Left lung (tissue), 10 donors: ENCODE measurements around the gene PKIG. TPM values are rescaled to one million over a fixed set of nuclear protein-coding genes. Genes with fewer than 3 reads are reported as not detected.

ENCODE experiments used
- ATAC-seq: fragments of 200-7000 bp; cut with Tn5 transposase; one replicate; pipeline ENCODE4 v1.9.1; 2020; ENCODE audit warnings: moderate library complexity
- DNase-seq, 4 donors: peaks; one replicate each; pipeline ENCODE4 v3.0.0-alpha.2; 2013 to 2020
- H3K27ac ChIP-seq, 2 donors: fragments of 200-600 bp; sonication (generic) in 1 of 2; one replicate each; pipeline versions ENCODE4 v1.5.0 to v1.8.0; 2020 to 2021
- H3K27me3 ChIP-seq, 2 donors: fragments of 200-600 bp; sonication (generic) in 1 of 2; one replicate each; pipeline versions ENCODE4 v1.5.0 to v1.8.0; 2020 to 2021
- H3K36me3 ChIP-seq, 2 donors: fragments of 200-600 bp; sonication (generic) in 1 of 2; one replicate each; pipeline versions ENCODE4 v1.5.0 to v1.8.0; 2020 to 2021
- H3K4me1 ChIP-seq, 2 donors: fragments of 200-600 bp; one replicate each; pipeline ENCODE4 v1.8.0; 2021
- H3K4me3 ChIP-seq, 2 donors: fragments of 200-600 bp; sonication (generic) in 1 of 2; one replicate each; pipeline versions ENCODE4 v1.5.0 to v1.8.0; 2020 to 2021; ENCODE audit warnings: mild to moderate bottlenecking in 1 of 2
- H3K9me3 ChIP-seq, 2 donors: fragments of 200-600 bp; sonication (generic) in 1 of 2; one replicate each; pipeline versions ENCODE4 v1.5.0 to v1.8.0; 2020 to 2021
- CTCF ChIP-seq, 2 donors: fragments of 200-600 bp; sonication (generic) in 1 of 2; IDR thresholded peaks; one replicate each; pipeline versions ENCODE4 v1.5.0 to v1.8.0; 2021; ENCODE audit warnings: antibody characterized with exemption in 2 of 2
- intact Hi-C, 2 donors: fragments of 100-400 bp; cut with DNase I; formaldehyde crosslinking; loops; one replicate each; pipeline versions ENCODE4 v1.11.2 to v1.14.2; 2022
- polyA plus RNA-seq, 6 donors: library from polyadenylated mRNA; unstranded; fragments of 120-200 nt; gene quantifications; one replicate each; pipeline ENCODE4 v1.2.1, GENCODE V29; 2013; ENCODE audit not compliant: insufficient read length in 6 of 6
- total RNA-seq, 2 donors: library from RNA; stranded (reverse); fragmentation: NEBNext Ultra II Directional; extraction: Animal tissue kit (Norgen Biotek cat#: 25700); gene quantifications; one replicate each; pipeline ENCODE4 v1.2.1, GENCODE V29; 2021
- donor health status: DM: no; HTN: yes; CAD: no.
- donor health status: DM: no; HTN: no; CAD: no.

PKIG gene
- total and polyA plus RNA-seq, 8 donors: 40.1 to 67.7 (median 55.2) TPM

GRCh38 chr20:44592366-44592765, 10.0 kb downstream of the PKIG start:
- Histone ChIP-seq H3K9me3 (no peaks in the 10 kb centered on the region), H3K36me3 (peaks cover 0 to 8% of the 10 kb centered on the region in 2 donors), H3K4me1 (peaks cover 8 to 35% of the 10 kb centered on the region in 2 donors), H3K27ac (no peak overlapping the region), H3K4me3 (no peak overlapping the region), H3K27me3 (no peaks in the 10 kb centered on the region)
- DNase-seq (no peak), ATAC-seq (no peak)
- intact Hi-C loops: no loop called here
- TF ChIP-seq CTCF (IDR thresholded peaks at IDR 0.05): no peak

- peaks cover 0 to 8% of the 10 kb centered on the region in 2 donors for H3K36me3 ChIP-seq
- ATAC-seq: no peak
- no peaks in the 10 kb centered on the region for H3K27me3 ChIP-seq
- H3K27ac ChIP-seq: peak overlapping the region; percentile 16 to 59
- no peaks in the 10 kb centered on the region for H3K9me3 ChIP-seq
- peaks cover 17 to 44% of the 10 kb centered on the region in 2 donors for H3K4me1 ChIP-seq
- H3K4me3 ChIP-seq: no peak overlapping the region
- no peak for DNase-seq
- intact Hi-C loops: no loop called here
- TF ChIP-seq CTCF (IDR thresholded peaks at IDR 0.05): no peak
Observed at GRCh38 chr20:44593751-44594150, 11.4 kb downstream of the PKIG start.

GRCh38 chr20:44594730-44595129, 12.4 kb downstream of the PKIG start:
- Histone ChIP-seq H3K27me3 (no peaks in the 10 kb centered on the region), H3K36me3 (peaks cover 0 to 8% of the 10 kb centered on the region in 2 donors), H3K27ac (peak overlapping the region; percentile 16 to 59), H3K9me3 (no peaks in the 10 kb centered on the region), H3K4me1 (peaks cover 19 to 53% of the 10 kb centered on the region in 2 donors), H3K4me3 (no peak overlapping the region)
- intact Hi-C loops: no loop called here
- peak; percentile 38 for ATAC-seq
- no peak for TF ChIP-seq CTCF (IDR thresholded peaks at IDR 0.05)
- DNase-seq: no peak

GRCh38 chr20:44596010-44596409, 13.6 kb downstream of the PKIG start:
- no peak for DNase-seq
- no peaks in the 10 kb centered on the region for H3K27me3 ChIP-seq
- H3K4me3 ChIP-seq: no peak overlapping the region
- ATAC-seq: no peak
- no peak for TF ChIP-seq CTCF (IDR thresholded peaks at IDR 0.05)
- no peaks in the 10 kb centered on the region for H3K36me3 ChIP-seq
- intact Hi-C loops: no loop called here
- peaks cover 24 to 61% of the 10 kb centered on the region in 2 donors for H3K4me1 ChIP-seq
- H3K9me3 ChIP-seq: no peaks in the 10 kb centered on the region
- H3K27ac ChIP-seq: peak overlapping the region; percentile 19 to 57

- no peaks in the 10 kb centered on the region for H3K27me3 ChIP-seq
- no peaks in the 10 kb centered on the region for H3K36me3 ChIP-seq
- DNase-seq: no peak
- peak overlapping the region; percentile 57 to 88 for H3K27ac ChIP-seq
- H3K4me1 ChIP-seq: peaks cover 31 to 70% of the 10 kb centered on the region in 2 donors
- intact Hi-C loops: no loop called here
- no peak for TF ChIP-seq CTCF (IDR thresholded peaks at IDR 0.05)
- H3K9me3 ChIP-seq: no peaks in the 10 kb centered on the region
- no peak for ATAC-seq
- no peak overlapping the region for H3K4me3 ChIP-seq
Observed at GRCh38 chr20:44596876-44597275, 14.5 kb downstream of the PKIG start.
